ENCODE measurements around the gene ARVCF.

The ARVCF gene

DNA sequence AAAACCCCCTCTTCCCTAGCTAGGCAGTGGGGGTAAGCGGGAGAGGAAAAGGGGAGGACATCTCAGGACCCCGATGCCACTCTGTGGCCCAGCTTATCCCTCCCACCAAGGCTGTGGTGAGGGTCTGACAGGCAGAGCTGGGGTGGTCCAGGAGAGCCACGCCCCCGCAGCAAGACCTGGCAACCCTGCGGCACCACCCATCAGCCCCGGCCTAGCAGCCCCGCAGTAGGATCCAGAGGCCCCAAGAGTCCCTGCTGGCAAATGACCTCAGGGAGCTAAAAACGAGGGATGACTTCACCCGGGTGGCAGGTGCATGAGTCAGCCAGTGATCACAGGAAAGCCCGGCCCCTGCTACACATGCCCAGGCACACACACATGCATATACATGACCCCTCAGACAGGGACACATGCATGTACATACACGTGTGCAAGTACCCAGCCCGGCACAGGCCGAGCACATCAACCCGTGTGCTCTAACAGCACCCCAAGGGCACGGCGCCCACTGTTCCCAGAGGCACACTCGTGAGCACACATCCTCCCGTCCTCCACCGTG is 32.3 kb downstream of the ARVCF start:
- H3K4me3 ChIP-seq (ENCODE audit: low read length), result no peak overlapping the region
- no peak overlapping the region for H3K4me2 ChIP-seq (ENCODE audit: low read length)
- H3K27me3 ChIP-seq (ENCODE audit: control insufficient read depth, insufficient read depth, low read length), result no peaks in the 10 kb centered on the region
- H3K36me3 ChIP-seq (ENCODE audit: insufficient read depth, low read length), result no peaks in the 10 kb centered on the region
- H3K4me1 ChIP-seq (ENCODE audit: control insufficient read depth, insufficient read depth, low read length), result peaks cover 24% of the 10 kb centered on the region
- no peaks in the 10 kb centered on the region for H3K9me3 ChIP-seq (replicated peaks; ENCODE audit: low read length)
- peak overlapping the region; percentile 41 for H3K9ac ChIP-seq (ENCODE audit: low read depth, low read length)

DNA sequence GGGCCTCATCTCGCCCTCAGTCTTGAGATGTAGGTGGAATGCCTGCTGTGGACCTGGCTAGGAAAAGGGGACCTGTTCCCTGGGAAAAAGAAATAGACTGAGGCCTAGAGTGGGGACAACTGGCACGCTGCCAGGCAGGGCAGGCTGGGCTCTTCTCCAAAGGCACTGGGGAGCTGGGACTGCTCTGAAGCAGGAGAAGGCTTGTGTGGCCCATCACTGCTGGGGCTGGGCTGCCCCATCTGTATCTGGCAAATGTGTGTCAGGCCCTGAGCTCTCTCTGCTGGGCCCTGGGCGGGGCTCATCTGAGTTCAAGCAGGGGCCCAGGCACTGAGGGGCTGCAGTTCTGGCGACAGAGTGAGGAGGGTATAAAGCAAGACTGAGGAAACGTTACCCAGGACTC is 32.9 kb downstream of the ARVCF start:
- Histone ChIP-seq H3K9me3 (replicated peaks; ENCODE audit: low read length) (no peaks in the 10 kb centered on the region), H3K27me3 (ENCODE audit: control insufficient read depth, insufficient read depth, low read length) (no peaks in the 10 kb centered on the region), H3K4me1 (ENCODE audit: control insufficient read depth, insufficient read depth, low read length) (peaks cover 24% of the 10 kb centered on the region), H3K9ac (ENCODE audit: low read depth, low read length) (peak overlapping the region; percentile 41), H3K4me2 (ENCODE audit: low read length) (no peak overlapping the region), H3K36me3 (ENCODE audit: insufficient read depth, low read length) (no peaks in the 10 kb centered on the region), H3K4me3 (ENCODE audit: low read length) (no peak overlapping the region)

GRCh38 chr22:19982991-19983578 is 33.5 kb downstream of the ARVCF start:
- Histone ChIP-seq H3K9me3 (replicated peaks; ENCODE audit: low read length) (no peaks in the 10 kb centered on the region), H3K27me3 (ENCODE audit: control insufficient read depth, insufficient read depth, low read length) (no peaks in the 10 kb centered on the region), H3K4me2 (ENCODE audit: low read length) (no peak overlapping the region), H3K4me1 (ENCODE audit: control insufficient read depth, insufficient read depth, low read length) (peaks cover 24% of the 10 kb centered on the region), H3K4me3 (ENCODE audit: low read length) (no peak overlapping the region), H3K36me3 (ENCODE audit: insufficient read depth, low read length) (no peaks in the 10 kb centered on the region), H3K9ac (ENCODE audit: low read depth, low read length) (no peak overlapping the region)

- no peak overlapping the region for H3K9ac ChIP-seq (ENCODE audit: low read depth, low read length)
- H3K27me3 ChIP-seq (ENCODE audit: control insufficient read depth, insufficient read depth, low read length), result no peaks in the 10 kb centered on the region
- peaks cover 24% of the 10 kb centered on the region for H3K4me1 ChIP-seq (ENCODE audit: control insufficient read depth, insufficient read depth, low read length)
- no peaks in the 10 kb centered on the region for H3K9me3 ChIP-seq (replicated peaks; ENCODE audit: low read length)
- no peak overlapping the region for H3K4me3 ChIP-seq (ENCODE audit: low read length)
- no peak overlapping the region for H3K4me2 ChIP-seq (ENCODE audit: low read length)
- no peaks in the 10 kb centered on the region for H3K36me3 ChIP-seq (ENCODE audit: insufficient read depth, low read length)
These were observed 34.4 kb downstream of the ARVCF start for GRCh38 chr22:19981961-19982920.

- H3K4me3 ChIP-seq (ENCODE audit: low read length), result no peak overlapping the region
- H3K27me3 ChIP-seq (ENCODE audit: control insufficient read depth, insufficient read depth, low read length), result no peaks in the 10 kb centered on the region
These were observed 35.3 kb downstream of the ARVCF start for GRCh38 chr22:19981171-19981960.

DNA sequence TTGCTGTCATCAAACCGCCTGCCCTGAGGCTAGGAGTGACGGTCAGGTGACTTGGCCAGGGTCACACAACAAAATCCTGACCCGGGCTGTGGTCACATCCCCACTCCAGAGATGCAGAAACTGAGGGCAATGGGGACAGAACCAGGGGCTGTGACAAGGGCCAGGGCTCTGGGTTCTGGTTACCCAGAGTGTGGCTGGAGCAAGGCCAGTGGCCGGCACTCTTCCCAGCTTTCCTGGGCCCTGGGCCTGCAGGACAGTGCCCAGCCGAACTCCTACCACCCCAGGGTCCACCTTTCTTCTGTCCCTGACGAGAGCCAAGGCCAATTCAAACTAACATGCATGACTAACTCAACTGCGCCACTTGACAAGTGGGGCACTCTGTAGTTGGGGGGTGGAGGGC is 35.9 kb downstream of the ARVCF start:
- Histone ChIP-seq H3K27me3 (ENCODE audit: control insufficient read depth, insufficient read depth, low read length) (no peaks in the 10 kb centered on the region), H3K9ac (ENCODE audit: low read depth, low read length) (no peak overlapping the region), H3K4me2 (ENCODE audit: low read length) (no peak overlapping the region), H3K4me1 (ENCODE audit: control insufficient read depth, insufficient read depth, low read length) (peaks cover 13% of the 10 kb centered on the region), H3K36me3 (ENCODE audit: insufficient read depth, low read length) (no peaks in the 10 kb centered on the region), H3K4me3 (ENCODE audit: low read length) (no peak overlapping the region), H3K9me3 (replicated peaks; ENCODE audit: low read length) (no peaks in the 10 kb centered on the region)

More at GRCh38 chr22:19981171-19981960, 35.3 kb downstream of the ARVCF start:
- Histone ChIP-seq H3K9ac (ENCODE audit: low read depth, low read length) (no peak overlapping the region), H3K4me2 (ENCODE audit: low read length) (no peak overlapping the region), H3K36me3 (ENCODE audit: insufficient read depth, low read length) (no peaks in the 10 kb centered on the region), H3K9me3 (replicated peaks; ENCODE audit: low read length) (no peaks in the 10 kb centered on the region), H3K4me1 (ENCODE audit: control insufficient read depth, insufficient read depth, low read length) (peaks cover 18% of the 10 kb centered on the region)

DNA sequence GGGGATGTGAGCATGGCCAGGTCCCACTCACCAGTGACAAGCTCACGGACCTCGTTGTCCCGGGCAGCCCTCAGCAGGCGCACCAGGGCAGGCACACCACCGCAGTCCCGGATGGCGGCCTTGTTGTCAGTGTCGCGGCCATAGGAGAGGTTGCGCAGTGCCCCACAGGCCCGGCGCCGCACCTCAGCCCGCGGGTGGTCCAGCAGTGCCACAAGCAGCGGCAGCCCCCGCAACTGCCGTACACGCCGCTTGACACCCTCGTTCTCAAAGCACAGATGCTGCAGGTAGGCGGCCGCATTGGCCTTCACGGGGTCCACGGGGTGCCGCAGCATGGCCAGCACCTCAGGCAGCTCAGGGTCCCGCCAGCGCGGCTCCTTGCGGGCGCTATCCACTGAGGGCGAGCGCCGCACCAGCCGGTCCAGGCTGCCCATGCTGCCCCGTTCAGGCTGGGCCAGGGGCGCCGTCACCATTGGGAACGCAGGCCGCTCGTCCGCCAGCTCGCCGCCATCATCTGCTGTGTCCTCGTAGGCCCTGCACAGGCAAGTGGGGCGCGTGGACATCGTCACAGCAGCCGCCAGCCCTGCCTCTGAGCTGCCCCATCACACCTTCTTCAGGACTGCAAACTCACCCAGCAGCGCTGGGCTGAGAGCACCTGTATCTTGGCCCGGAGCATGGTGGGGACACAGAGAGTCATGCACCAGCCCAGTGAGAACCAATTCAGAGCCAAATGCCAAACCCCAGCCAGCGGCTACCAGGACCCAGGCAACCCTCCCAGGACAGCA is 36.7 kb downstream of the ARVCF start:
- Histone ChIP-seq H3K27me3 (ENCODE audit: control insufficient read depth, insufficient read depth, low read length) (no peaks in the 10 kb centered on the region), H3K4me1 (ENCODE audit: control insufficient read depth, insufficient read depth, low read length) (peaks cover 13% of the 10 kb centered on the region), H3K9ac (ENCODE audit: low read depth, low read length) (no peak overlapping the region), H3K4me2 (ENCODE audit: low read length) (no peak overlapping the region), H3K9me3 (replicated peaks; ENCODE audit: low read length) (no peaks in the 10 kb centered on the region), H3K36me3 (ENCODE audit: insufficient read depth, low read length) (no peaks in the 10 kb centered on the region), H3K4me3 (ENCODE audit: low read length) (no peak overlapping the region)

GRCh38 chr22:19978748-19979147 is 37.9 kb downstream of the ARVCF start:
- H3K9ac ChIP-seq (ENCODE audit: low read depth, low read length), result no peak overlapping the region
- H3K36me3 ChIP-seq (ENCODE audit: insufficient read depth, low read length), result no peaks in the 10 kb centered on the region
- no peaks in the 10 kb centered on the region for H3K9me3 ChIP-seq (replicated peaks; ENCODE audit: low read length)
- peaks cover 3% of the 10 kb centered on the region for H3K4me1 ChIP-seq (ENCODE audit: control insufficient read depth, insufficient read depth, low read length)
- no peaks in the 10 kb centered on the region for H3K27me3 ChIP-seq (ENCODE audit: control insufficient read depth, insufficient read depth, low read length)
- H3K4me2 ChIP-seq (ENCODE audit: low read length), result no peak overlapping the region
- H3K4me3 ChIP-seq (ENCODE audit: low read length), result no peak overlapping the region

DNA sequence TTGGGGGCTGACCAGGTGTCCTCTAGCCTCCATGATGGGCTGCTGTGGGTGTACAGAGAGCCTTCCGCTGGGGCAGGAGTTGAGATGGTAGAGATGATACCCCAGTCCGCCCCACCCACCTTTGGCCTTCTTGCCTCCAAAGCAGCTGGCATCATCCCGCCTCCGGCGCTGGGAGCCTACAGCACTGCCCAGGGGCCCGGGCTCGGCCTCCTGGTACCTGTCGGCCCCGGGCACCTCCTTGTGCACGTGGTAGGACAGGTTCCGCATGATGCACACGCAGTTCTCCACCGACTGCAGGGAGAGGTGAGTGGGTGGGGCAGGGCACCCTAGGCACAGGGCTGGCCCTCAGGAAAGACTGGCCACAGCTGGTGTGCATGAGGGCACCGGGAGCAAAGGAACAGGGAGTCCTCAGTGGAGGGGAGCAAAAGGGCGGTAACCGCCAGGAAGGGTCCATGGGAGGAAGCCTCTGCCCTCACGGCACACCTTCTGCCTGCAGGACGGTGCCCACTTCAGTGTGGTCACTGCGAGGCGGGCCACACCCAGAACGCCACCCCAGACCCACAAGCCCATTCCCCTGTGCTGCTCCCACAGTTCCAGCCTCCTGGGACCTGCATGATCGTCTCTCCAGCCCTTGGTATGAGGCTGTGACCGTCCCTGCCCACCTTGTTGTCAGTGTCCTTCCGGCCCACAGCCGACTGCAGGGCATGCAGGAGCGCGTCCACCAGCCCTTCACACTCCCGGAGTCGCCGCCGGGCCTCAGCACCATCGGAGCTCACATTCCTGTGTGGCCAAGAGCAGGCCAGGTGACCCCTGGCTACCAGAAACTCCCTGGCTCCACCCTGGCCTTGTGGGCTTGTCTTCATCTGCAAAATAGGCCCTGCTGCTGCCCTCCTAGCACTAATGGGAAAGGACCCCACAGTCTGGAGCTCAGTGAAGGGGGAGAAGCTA is 39.1 kb downstream of the ARVCF start:
- no peak overlapping the region for H3K9ac ChIP-seq (ENCODE audit: low read depth, low read length)
- no peaks in the 10 kb centered on the region for H3K27me3 ChIP-seq (ENCODE audit: control insufficient read depth, insufficient read depth, low read length)
- H3K4me2 ChIP-seq (ENCODE audit: low read length), result no peak overlapping the region
- H3K36me3 ChIP-seq (ENCODE audit: insufficient read depth, low read length), result no peaks in the 10 kb centered on the region
- H3K4me3 ChIP-seq (ENCODE audit: low read length), result no peak overlapping the region
- H3K4me1 ChIP-seq (ENCODE audit: control insufficient read depth, insufficient read depth, low read length), result no peaks in the 10 kb centered on the region
- H3K9me3 ChIP-seq (replicated peaks; ENCODE audit: low read length), result no peaks in the 10 kb centered on the region

DNA sequence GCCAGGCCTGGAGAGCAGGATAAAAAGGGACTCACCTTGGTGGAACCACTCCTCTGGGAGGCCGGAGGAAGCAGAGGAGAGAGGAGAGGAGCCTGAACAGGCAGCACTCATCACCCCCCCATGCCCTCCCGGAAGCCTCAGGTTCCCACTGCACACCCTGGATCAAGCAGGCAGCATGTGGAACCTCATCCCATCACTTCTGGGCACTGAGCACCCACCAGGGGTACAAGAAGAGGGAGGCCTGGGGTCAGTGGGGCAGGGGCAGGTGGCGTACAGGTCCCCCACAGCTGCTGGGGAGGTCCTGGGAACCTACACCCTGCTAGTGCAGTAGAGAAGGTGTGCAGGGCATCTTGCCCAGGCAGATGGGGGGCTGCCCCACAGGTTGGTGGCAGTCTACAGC is 40.0 kb downstream of the ARVCF start:
- Histone ChIP-seq H3K9ac (ENCODE audit: low read depth, low read length) (no peak overlapping the region), H3K9me3 (replicated peaks; ENCODE audit: low read length) (no peaks in the 10 kb centered on the region), H3K27me3 (ENCODE audit: control insufficient read depth, insufficient read depth, low read length) (no peaks in the 10 kb centered on the region), H3K4me2 (ENCODE audit: low read length) (no peak overlapping the region), H3K4me3 (ENCODE audit: low read length) (no peak overlapping the region), H3K36me3 (ENCODE audit: insufficient read depth, low read length) (no peaks in the 10 kb centered on the region), H3K4me1 (ENCODE audit: control insufficient read depth, insufficient read depth, low read length) (no peaks in the 10 kb centered on the region)

Measured in skeletal muscle satellite cell (primary cell).